ENCODE results near the gene EGFL8.

EGFL8 gene

GRCh38 chr6:32196682-32197616, 32.6 kb downstream of the EGFL8 start:
- peak overlapping the region; percentile 86 for H3K27ac ChIP-seq (ENCODE audit: low read length)
- no peak overlapping the region; the same call in 1 of the 2 replicates for H2AFZ ChIP-seq (ENCODE audit: low read depth, low read length)

GRCh38 chr6:32198345-32198696, 33.9 kb downstream of the EGFL8 start:
- Histone ChIP-seq H2AFZ (ENCODE audit: low read depth, low read length) (no peak overlapping the region), H3K4me1 (ENCODE audit: low read length) (peaks cover 24% of the 10 kb centered on the region), H3K36me3 (replicated peaks; ENCODE audit: low read depth, low read length) (no peaks in the 10 kb centered on the region), H3K4me3 (ENCODE audit: low read length) (no peak overlapping the region), H3K27ac (ENCODE audit: low read length) (no peak overlapping the region), H3K9me3 (ENCODE audit: insufficient read depth, low read length) (no peaks in the 10 kb centered on the region), H3K27me3 (ENCODE audit: low read depth, low read length) (no peaks in the 10 kb centered on the region), H4K20me1 (ENCODE audit: insufficient read depth, low read length) (no peaks in the 10 kb centered on the region), H3K79me2 (ENCODE audit: low read length) (no peaks in the 10 kb centered on the region), H3K9ac (ENCODE audit: low read length) (no peak overlapping the region), H3K4me2 (ENCODE audit: low read length) (no peak overlapping the region)
- TF ChIP-seq, protein P1, sequence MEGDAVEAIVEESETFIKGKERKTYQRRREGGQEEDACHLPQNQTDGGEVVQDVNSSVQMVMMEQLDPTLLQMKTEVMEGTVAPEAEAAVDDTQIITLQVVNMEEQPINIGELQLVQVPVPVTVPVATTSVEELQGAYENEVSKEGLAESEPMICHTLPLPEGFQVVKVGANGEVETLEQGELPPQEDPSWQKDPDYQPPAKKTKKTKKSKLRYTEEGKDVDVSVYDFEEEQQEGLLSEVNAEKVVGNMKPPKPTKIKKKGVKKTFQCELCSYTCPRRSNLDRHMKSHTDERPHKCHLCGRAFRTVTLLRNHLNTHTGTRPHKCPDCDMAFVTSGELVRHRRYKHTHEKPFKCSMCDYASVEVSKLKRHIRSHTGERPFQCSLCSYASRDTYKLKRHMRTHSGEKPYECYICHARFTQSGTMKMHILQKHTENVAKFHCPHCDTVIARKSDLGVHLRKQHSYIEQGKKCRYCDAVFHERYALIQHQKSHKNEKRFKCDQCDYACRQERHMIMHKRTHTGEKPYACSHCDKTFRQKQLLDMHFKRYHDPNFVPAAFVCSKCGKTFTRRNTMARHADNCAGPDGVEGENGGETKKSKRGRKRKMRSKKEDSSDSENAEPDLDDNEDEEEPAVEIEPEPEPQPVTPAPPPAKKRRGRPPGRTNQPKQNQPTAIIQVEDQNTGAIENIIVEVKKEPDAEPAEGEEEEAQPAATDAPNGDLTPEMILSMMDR (IDR thresholded peaks at IDR 0.05; ENCODE audit: low read depth, low read length), result no peak
- TF ChIP-seq EZH2phosphoT487 (IDR thresholded peaks at IDR 0.05; ENCODE audit: low read depth), result no peak

More at GRCh38 chr6:32196682-32197616, 32.6 kb downstream of the EGFL8 start:
- H3K36me3 ChIP-seq (replicated peaks; ENCODE audit: low read depth, low read length), result no peaks in the 10 kb centered on the region
- H3K9me3 ChIP-seq (ENCODE audit: insufficient read depth, low read length), result no peaks in the 10 kb centered on the region
- H3K79me2 ChIP-seq (ENCODE audit: low read length), result peaks cover 4% of the 10 kb centered on the region
- peak overlapping the region; percentile 98 for H3K9ac ChIP-seq (ENCODE audit: low read length)
- TF ChIP-seq EZH2phosphoT487 (IDR thresholded peaks at IDR 0.05; ENCODE audit: low read depth), result no peak
- TF ChIP-seq, protein P1 (IDR thresholded peaks at IDR 0.05; ENCODE audit: low read depth, low read length), result peak; percentile 22
- peaks cover 31% of the 10 kb centered on the region for H3K4me1 ChIP-seq (ENCODE audit: low read length)
- H3K27me3 ChIP-seq (ENCODE audit: low read depth, low read length), result no peaks in the 10 kb centered on the region
- H3K4me2 ChIP-seq (ENCODE audit: low read length), result peak overlapping the region; percentile 83
- no peaks in the 10 kb centered on the region for H4K20me1 ChIP-seq (ENCODE audit: insufficient read depth, low read length)
- peak overlapping the region; percentile 92 for H3K4me3 ChIP-seq (ENCODE audit: low read length)

DNA sequence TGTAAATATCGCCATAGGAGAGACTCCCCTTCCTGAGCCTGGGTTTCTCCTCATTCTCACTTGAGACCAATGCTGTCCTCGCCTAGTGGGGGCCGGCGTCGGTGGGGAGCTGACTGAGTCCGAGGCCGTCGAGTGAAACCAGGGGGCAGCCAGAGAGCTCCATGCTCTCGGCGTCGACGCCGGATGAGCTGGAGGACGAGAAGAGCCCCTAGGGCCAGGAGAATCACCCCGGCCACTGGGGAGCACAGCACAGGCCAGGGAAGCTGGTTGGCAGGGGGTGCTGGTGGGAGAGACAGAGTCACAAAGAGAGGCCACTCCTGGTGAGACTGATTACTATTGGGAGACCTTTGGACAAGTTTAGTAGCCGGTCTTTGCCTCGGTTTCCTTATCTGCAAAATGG, 34.5 kb downstream of the EGFL8 start:
- Histone ChIP-seq H3K36me3 (replicated peaks; ENCODE audit: low read depth, low read length) (no peaks in the 10 kb centered on the region), H3K79me2 (ENCODE audit: low read length) (no peaks in the 10 kb centered on the region), H4K20me1 (ENCODE audit: insufficient read depth, low read length) (no peaks in the 10 kb centered on the region), H3K4me1 (ENCODE audit: low read length) (peaks cover 20% of the 10 kb centered on the region), H3K27me3 (ENCODE audit: low read depth, low read length) (no peaks in the 10 kb centered on the region), H3K4me3 (ENCODE audit: low read length) (no peak overlapping the region), H2AFZ (ENCODE audit: low read depth, low read length) (no peak overlapping the region), H3K9ac (ENCODE audit: low read length) (no peak overlapping the region), H3K27ac (ENCODE audit: low read length) (no peak overlapping the region), H3K9me3 (ENCODE audit: insufficient read depth, low read length) (no peaks in the 10 kb centered on the region), H3K4me2 (ENCODE audit: low read length) (no peak overlapping the region)
- no peak for TF ChIP-seq EZH2phosphoT487 (IDR thresholded peaks at IDR 0.05; ENCODE audit: low read depth)
- TF ChIP-seq, protein P1 (IDR thresholded peaks at IDR 0.05; ENCODE audit: low read depth, low read length), result no peak

DNA sequence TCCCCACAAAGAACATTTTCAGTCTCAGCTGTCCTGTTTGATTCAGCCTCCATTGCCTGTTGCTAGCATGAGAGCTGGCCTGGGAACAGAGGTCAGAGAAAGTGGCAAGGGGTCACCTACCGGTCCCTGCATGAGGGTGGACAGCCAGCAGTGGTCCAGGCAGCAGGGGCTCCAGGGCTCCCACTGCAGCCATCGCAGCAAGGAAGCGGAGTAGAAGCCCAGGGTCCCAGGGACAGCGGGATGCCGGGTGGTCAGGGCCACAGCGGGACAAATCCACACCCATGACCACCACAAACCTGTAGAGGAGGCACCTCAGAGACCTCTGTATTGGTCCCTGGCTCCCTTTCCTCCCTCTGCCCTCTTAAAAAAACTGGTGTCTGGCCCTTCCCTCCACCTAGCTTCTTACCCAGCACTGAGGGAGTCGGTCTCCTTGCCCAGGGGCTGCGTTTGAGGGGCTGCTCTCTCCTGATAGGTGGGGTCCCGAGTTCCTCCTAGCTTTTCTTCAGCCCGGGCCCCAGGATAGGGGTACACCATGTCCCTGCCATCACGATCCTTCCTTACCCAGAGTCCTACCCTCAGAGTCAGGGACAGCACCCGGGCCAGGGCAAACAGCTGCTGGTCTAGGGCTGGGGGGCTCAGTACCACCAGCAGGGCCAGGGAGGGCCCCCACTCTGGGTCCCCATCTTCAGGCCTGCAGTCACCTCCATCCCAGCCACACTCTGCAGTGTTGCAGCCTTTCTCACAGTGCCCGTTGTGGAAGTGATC, 36.5 kb downstream of the EGFL8 start:
- Histone ChIP-seq H3K9ac (ENCODE audit: low read length) (no peak overlapping the region), H3K4me2 (ENCODE audit: low read length) (no peak overlapping the region), H3K9me3 (ENCODE audit: insufficient read depth, low read length) (no peaks in the 10 kb centered on the region), H4K20me1 (ENCODE audit: insufficient read depth, low read length) (no peaks in the 10 kb centered on the region), H3K4me1 (ENCODE audit: low read length) (peaks cover 11% of the 10 kb centered on the region), H3K79me2 (ENCODE audit: low read length) (no peaks in the 10 kb centered on the region), H3K27me3 (ENCODE audit: low read depth, low read length) (no peaks in the 10 kb centered on the region), H3K27ac (ENCODE audit: low read length) (no peak overlapping the region), H3K4me3 (ENCODE audit: low read length) (no peak overlapping the region), H2AFZ (ENCODE audit: low read depth, low read length) (no peak overlapping the region), H3K36me3 (replicated peaks; ENCODE audit: low read depth, low read length) (no peaks in the 10 kb centered on the region)
- no peak for TF ChIP-seq EZH2phosphoT487 (IDR thresholded peaks at IDR 0.05; ENCODE audit: low read depth)
- TF ChIP-seq, protein P1 (IDR thresholded peaks at IDR 0.05; ENCODE audit: low read depth, low read length), result no peak
